Gastrocnemius medialis (tissue), 4 donors: ENCODE measurements around the gene PDZRN4.

ENCODE experiments used
- POLR2A ChIP-seq, 2 donors: fragments of 450-650 bp; IDR thresholded peaks; one replicate each; pipeline ENCODE4 v1.6.1; 2017; ENCODE audit warnings: antibody characterized with exemption in 2 of 2, mild to moderate bottlenecking in 2 of 2, moderate library complexity in 2 of 2
- TF ChIP-seq, protein P1 (sequence below), 5 experiments: fragments of 450-650 bp in 3 of 5; fragments of 200-600 bp in 2 of 5; sonication (generic) in 2 of 5; IDR thresholded peaks in 4 of 5; conservative IDR thresholded peaks in 1 of 5; 1 replicate in 4 of 5; 2 replicates in 1 of 5; pipeline ENCODE4 v1.5.1; 2016 to 2019; ENCODE audit warnings: antibody characterized with exemption in 5 of 5, mild to moderate bottlenecking in 3 of 5, moderate library complexity in 3 of 5

DNA sequence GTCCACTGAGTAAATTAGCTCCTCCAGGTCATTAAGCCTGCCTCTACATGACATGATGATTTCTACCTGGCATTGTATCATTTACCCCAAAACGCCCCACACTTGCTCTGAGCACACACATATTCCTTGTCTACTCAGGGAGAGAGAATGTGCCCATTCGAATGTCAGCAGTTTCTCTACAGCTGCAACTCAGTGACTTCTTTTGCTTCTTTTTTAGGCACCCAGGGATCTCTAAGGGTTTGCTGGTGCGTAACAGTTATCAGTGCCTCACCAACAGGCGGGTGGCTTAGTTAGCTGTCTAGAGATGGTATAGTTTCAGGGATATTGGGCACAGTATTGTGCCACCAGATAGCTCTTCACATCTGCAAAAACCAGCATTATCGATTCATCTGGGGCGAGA is 316.9 kb downstream of the PDZRN4 start:
- TF ChIP-seq, protein P1, sequence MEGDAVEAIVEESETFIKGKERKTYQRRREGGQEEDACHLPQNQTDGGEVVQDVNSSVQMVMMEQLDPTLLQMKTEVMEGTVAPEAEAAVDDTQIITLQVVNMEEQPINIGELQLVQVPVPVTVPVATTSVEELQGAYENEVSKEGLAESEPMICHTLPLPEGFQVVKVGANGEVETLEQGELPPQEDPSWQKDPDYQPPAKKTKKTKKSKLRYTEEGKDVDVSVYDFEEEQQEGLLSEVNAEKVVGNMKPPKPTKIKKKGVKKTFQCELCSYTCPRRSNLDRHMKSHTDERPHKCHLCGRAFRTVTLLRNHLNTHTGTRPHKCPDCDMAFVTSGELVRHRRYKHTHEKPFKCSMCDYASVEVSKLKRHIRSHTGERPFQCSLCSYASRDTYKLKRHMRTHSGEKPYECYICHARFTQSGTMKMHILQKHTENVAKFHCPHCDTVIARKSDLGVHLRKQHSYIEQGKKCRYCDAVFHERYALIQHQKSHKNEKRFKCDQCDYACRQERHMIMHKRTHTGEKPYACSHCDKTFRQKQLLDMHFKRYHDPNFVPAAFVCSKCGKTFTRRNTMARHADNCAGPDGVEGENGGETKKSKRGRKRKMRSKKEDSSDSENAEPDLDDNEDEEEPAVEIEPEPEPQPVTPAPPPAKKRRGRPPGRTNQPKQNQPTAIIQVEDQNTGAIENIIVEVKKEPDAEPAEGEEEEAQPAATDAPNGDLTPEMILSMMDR (IDR thresholded peaks at IDR 0.05 in 4 of 5, conservative IDR thresholded peaks at IDR 0.05 in 1 of 5), result no peak
- TF ChIP-seq POLR2A (IDR thresholded peaks at IDR 0.05), result no peak
